DMS153 (cell line): ENCODE results near the gene VSX2.
"Not testable (repeated sequence)": the region's sequence is repeated elsewhere in the genome, so short reads cannot be mapped to it uniquely, and the experiment has no call there.

ENCODE experiments used
- DNase-seq: peaks from one replicate; lab custom pipeline; 2025; lab: John Stamatoyannopoulos, UW

The VSX2 gene

GRCh38 chr14:74260525-74261233 is 21.4 kb downstream of the VSX2 start:
- no peak for DNase-seq

DNA sequence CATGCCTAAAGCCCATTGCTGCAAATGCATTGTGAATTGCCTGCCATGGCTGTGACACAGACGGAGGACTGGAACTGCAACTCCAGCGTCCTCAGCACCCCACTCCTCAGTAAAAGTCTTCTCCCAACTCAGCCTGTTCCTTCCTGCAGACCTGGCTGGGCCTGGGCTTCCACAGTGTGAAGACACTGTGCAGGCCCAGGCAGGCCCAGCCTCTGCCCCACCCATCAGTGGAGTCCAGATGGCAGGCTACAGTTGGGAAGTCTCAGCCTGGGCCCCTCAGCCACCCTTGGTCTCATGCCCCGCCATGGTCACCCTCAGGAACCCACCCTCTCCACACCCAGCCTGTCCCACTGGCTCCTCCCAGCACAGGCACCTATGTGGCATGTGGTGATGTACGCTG is 22.0 kb downstream of the VSX2 start:
- DNase-seq: no peak

GRCh38 chr14:74262076-74262475 is 22.8 kb downstream of the VSX2 start:
- DNase-seq: no peak

DNA sequence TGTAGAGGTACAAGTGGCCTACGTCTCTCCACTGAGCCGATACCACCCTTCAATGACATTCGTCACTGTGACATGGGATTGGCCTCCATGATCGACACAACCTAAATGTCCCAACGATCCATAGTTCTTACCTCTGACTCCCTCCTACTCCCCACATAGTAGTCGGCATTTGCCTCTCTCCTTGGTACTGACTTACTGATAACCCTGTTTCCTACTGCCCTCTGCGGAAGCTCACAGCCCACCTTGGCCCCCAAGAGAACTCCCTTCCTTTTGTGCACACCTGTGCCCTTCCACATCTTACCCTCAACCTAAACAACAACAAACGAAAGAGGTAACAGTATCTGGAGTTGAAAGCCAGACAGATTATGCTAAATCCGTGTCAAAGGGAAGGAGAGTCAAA is 23.9 kb downstream of the VSX2 start:
- no peak for DNase-seq

DNA sequence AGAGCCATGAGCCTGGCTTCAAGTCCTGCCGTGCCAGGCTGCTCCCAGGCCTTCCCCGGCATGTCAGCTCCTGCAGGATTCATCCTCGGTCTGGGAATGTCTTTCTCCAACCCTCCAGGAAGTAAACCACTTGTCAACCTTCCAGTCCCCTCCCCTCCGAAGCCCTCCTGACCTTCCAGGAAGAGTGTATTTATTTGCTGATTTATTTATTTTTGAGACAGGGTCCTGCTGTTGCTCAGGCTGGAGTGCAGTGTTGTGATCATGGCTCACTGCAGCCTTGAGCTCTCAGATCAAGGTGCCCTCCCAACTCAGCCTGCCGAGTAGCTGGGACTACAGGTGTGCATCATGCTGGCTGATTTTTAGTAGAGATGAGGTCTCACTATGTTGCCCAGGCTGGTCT is 24.7 kb downstream of the VSX2 start:
- DNase-seq: no peak

GRCh38 chr14:74265301-74265965 is 26.2 kb downstream of the VSX2 start:
- DNase-seq: no peak

- no peak for DNase-seq
Observed at GRCh38 chr14:74267588-74267987, 28.3 kb downstream of the VSX2 start.

GRCh38 chr14:74270382-74271177 is 31.3 kb downstream of the VSX2 start:
- not testable (repeated sequence) for DNase-seq

- DNase-seq: no peak
Observed at GRCh38 chr14:74271365-74271764, 32.1 kb downstream of the VSX2 start.

GRCh38 chr14:74275241-74275841 is 36.1 kb downstream of the VSX2 start:
- DNase-seq: no peak

DNA sequence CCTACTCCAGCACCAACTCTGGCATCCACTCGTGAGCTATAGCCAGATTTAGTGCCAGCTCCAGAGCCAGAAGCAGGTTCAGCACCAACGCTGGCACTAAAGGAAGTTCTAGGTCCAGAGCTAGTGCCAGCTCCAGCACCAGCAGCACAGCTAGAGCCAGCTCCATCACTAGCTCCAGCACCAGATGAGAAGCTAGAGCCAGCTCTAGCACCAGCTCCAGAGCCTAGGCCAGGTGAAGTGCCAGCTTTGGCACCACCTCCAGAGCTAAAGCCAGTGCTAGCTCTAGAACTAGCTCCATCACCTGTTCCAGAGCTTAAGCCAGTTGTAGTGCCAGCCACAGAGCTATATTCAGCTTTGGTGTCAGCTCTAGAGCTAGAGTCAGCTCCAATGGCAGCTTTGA is 38.8 kb downstream of the VSX2 start:
- no peak for DNase-seq

- no peak for DNase-seq
Observed at GRCh38 chr14:74281069-74281468, 41.8 kb downstream of the VSX2 start.

DNA sequence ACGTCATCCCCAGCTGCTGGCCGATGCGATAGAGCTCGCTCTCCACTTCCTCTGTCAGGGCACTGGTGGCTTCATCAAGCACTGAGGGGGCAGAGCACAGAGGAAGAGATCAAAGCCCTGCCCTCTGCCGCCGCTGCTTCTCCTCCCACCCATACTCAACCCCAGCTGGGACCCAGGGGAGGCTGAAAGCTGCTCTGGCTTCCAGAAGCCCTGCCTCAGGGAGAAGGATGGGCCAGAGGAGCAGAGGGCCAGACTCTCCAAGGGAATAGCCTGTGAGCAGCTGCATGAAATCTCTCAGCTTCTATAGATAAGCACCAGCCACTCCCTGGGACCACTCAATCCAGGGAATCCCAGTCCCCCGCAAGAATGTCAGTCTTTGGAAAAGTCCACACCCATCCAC is 47.5 kb downstream of the VSX2 start:
- no peak for DNase-seq

- DNase-seq: no peak
Observed at GRCh38 chr14:74289801-74290200, 50.6 kb downstream of the VSX2 start.

DNA sequence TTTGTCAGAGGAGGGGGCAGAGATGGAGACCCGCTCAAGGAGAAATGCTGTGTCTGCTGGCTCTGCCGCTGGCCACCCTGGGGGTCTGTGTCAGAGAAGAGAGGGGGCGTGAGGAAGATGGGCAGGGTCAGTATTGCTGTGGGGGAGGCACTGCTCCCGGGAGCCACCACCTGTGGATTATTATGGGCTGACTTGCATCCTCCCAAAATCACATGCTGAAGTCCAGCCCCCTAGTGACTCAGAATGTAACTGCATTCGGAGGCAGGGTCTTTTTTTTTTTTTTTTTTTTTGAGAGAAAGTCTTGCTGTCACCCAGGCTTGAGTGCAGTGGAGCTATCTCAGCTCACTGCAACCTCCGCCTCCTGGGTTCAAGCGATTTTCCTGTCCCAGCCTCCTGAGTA is 51.2 kb downstream of the VSX2 start:
- no peak for DNase-seq

- no peak for DNase-seq
Observed at GRCh38 chr14:74292061-74292460, 52.8 kb downstream of the VSX2 start.

GRCh38 chr14:74293606-74294005 is 54.4 kb downstream of the VSX2 start:
- DNase-seq: no peak

DNA sequence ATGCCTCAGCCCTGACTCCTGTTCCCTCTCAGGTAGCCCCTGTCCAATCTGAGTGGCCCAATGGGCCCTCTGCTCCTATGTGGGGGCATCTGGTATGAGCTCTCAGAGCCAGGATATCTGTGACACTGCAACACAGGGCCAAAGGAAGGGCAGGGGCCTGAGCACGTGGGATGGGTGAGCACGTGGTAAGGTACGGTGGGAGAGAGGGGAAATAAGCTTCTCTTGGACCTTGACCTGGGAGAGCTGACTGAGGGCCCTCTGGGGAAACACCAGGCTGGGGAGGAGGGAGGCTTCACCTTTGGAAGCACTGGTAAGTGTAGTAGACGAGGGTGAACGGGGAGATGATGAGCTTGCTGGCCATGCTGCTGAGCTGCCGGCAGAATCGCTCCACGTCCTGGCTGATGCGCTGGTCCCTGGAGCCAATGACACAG is 56.8 kb downstream of the VSX2 start:
- no peak for DNase-seq

GRCh38 chr14:74297986-74298385 is 58.7 kb downstream of the VSX2 start:
- no peak for DNase-seq

DNA sequence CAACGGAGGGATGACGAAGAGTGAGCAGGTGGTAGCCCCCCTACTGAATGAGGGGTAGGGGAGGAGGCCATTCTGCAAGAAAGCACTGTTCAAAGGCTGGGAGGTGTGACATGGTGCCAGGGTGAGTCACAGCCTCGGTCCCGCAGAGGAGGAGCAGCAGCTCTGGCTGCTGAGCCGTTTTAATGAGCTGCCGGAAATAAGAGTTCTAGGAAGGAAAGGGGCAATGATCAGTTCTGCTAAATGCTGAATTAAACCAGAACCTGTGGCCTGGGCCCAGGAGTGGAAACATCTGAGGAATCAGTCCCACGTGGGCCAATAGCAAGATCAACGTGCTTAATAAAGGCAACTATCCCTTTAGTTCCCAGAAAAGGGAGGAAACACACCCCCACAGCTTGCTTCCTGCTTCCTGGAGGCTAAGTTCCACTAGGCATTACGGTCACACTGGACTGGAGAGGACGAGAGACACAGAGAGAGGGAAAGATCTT is 59.9 kb downstream of the VSX2 start:
- DNase-seq: no peak

DNA sequence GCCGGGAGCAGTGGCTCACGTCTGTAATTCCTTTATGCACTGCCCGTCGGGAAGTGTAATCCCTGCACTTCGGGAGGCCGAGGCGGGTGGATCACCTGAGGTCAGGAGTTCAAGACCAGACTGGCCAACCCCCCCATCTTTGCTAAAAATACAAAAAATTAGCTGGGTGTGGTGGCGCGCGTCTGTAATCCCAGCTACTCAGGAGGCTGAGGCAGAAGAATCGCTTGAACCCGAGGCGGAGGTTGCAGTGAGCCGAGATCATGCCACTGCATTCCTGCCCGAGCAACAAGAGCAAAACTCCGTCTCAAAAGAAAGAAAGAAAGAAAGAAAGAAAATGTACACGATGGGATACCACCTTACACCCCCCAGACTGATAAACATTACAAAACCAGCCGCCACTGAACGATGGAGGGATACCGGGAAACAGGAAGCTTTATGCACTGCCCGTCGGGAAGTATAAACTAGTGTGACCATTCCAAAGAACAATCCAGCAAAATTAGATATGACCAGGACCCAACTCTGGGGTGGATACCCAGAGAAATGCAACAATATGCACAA is 62.4 kb downstream of the VSX2 start:
- DNase-seq: no peak

- no peak for DNase-seq
Observed at GRCh38 chr14:74302152-74302628, 62.9 kb downstream of the VSX2 start.
